Measurements from ENCODE around the gene SLC35D1. TPM values are rescaled to one million over a fixed set of nuclear protein-coding genes. Genes with fewer than 3 reads are reported as not detected.

The SLC35D1 gene
- total and polyA plus RNA-seq, 9 of the 15 experiments (the other 6 are each of a cell fraction or from before 2014, with no cell fraction given) = 2.3 to 10.4 (median 6.4) TPM

DNA sequence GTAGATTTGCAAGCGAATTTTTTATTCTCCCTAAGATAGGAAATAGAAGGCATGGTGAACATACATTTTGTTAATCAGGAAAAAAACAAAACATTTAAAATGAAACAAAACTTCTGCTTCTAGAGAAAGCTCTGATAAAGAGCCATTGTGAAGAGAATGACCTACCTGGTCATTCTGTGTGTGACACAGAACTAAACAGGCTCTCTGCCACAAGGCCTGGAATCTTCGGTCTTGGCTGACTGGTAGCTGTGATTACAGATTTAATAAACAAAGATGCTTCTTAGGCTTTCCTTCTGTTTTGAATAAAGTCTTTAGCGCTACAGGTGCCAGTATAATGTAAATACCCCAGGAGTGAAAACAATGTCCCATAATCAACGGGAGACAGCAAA is 22.1 kb downstream of the SLC35D1 start:
- H3K9me1 ChIP-seq (ENCODE audit: control insufficient read depth, insufficient read depth, low read length) = no peaks in the 10 kb centered on the region
- FAIRE-seq (no peak), DNase-seq (ENCODE audit: extremely low read depth in 1 of 4, low spot score in 3 of 4) (no peak), ATAC-seq (no peak)
- no peaks in the 10 kb centered on the region; the same call in 1 of the 2 replicates for H3K9me3 ChIP-seq (replicated peaks; ENCODE audit: control insufficient read depth, insufficient read depth, low read depth, low read length)
- 95% methylated on average over 4 of the region's 4 CpGs for WGBS (ENCODE audit: insufficient coverage, low coverage, missing lambda C conversion rate)
- ChIA-PET CTCF (ENCODE audit: low intra/inter-chr PET ratio) (no interaction called here), POLR2A (interaction anchor here (1.0 kb wide), 1 partner anchor 105 kb away, joined by 3 read pairs; no protein-coding TSS in a partner anchor)
- no TSS peak for BruUV-seq (replicated peaks)
- no peak overlapping the region for H3K27ac ChIP-seq (ENCODE audit: extremely low read depth, low read depth, low read length)
- H3K79me2 ChIP-seq (ENCODE audit: control insufficient read depth, insufficient read depth, low read length) = no peaks in the 10 kb centered on the region
- no peak overlapping the region for H3K4me3 ChIP-seq
- in situ Hi-C loops (cut with MboI) (no loop called here), intact Hi-C loops (cut with micrococcal nuclease) (no loop called here)
- no peak overlapping the region for H3K9ac ChIP-seq (ENCODE audit: insufficient read depth in 1 of 2, low read depth in 2 of 2, low read length in 2 of 2)
- H2AFZ ChIP-seq (ENCODE audit: low read depth, low read length) = no peak overlapping the region
- no peaks in the 10 kb centered on the region for H3K27me3 ChIP-seq (ENCODE audit: control insufficient read depth in 2 of 2, insufficient read depth in 2 of 2, low read length in 2 of 2)
- no peaks in the 10 kb centered on the region for H4K20me1 ChIP-seq (replicated peaks; ENCODE audit: control insufficient read depth, insufficient read depth, low read length)
- H3K4me2 ChIP-seq (ENCODE audit: insufficient read depth, low read length) = no peak overlapping the region
- H3K36me3 ChIP-seq (ENCODE audit: control insufficient read depth, insufficient read depth, low read length) = peaks cover 15% of the 10 kb centered on the region; the same call in 1 of the 3 replicates
- H3K4me1 ChIP-seq (replicated peaks in 1 of 2; ENCODE audit: control insufficient read depth in 2 of 2, insufficient read depth in 2 of 2, low read length in 2 of 2) = no peaks in the 10 kb centered on the region
- TF ChIP-seq, protein P1, sequence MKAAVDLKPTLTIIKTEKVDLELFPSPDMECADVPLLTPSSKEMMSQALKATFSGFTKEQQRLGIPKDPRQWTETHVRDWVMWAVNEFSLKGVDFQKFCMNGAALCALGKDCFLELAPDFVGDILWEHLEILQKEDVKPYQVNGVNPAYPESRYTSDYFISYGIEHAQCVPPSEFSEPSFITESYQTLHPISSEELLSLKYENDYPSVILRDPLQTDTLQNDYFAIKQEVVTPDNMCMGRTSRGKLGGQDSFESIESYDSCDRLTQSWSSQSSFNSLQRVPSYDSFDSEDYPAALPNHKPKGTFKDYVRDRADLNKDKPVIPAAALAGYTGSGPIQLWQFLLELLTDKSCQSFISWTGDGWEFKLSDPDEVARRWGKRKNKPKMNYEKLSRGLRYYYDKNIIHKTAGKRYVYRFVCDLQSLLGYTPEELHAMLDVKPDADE (conservative IDR thresholded peaks at IDR 0.05; ENCODE audit: control insufficient read depth, low read depth, low read length) = no peak
- TF ChIP-seq BACH1 (tag; IDR thresholded peaks at IDR 0.05) (no peak), DIDO1 (tag; IDR thresholded peaks at IDR 0.05; ENCODE audit: low read depth) (no peak), ZNF589 (CRISPR knock-in tag; IDR thresholded peaks at IDR 0.05; ENCODE audit: low read depth) (no peak), ERF (CRISPR knock-in tag; IDR thresholded peaks at IDR 0.05) (no peak), ZFPM2 (CRISPR knock-in tag; IDR thresholded peaks at IDR 0.05) (no peak), NCOA2 (IDR thresholded peaks at IDR 0.05; ENCODE audit: partially characterized antibody in 2 of 2) (no peak), SNRNP70 (optimal IDR thresholded peaks at IDR 0.05; ENCODE audit: low read depth, low read length) (no peak)
- TF ChIP-seq, protein P2, sequence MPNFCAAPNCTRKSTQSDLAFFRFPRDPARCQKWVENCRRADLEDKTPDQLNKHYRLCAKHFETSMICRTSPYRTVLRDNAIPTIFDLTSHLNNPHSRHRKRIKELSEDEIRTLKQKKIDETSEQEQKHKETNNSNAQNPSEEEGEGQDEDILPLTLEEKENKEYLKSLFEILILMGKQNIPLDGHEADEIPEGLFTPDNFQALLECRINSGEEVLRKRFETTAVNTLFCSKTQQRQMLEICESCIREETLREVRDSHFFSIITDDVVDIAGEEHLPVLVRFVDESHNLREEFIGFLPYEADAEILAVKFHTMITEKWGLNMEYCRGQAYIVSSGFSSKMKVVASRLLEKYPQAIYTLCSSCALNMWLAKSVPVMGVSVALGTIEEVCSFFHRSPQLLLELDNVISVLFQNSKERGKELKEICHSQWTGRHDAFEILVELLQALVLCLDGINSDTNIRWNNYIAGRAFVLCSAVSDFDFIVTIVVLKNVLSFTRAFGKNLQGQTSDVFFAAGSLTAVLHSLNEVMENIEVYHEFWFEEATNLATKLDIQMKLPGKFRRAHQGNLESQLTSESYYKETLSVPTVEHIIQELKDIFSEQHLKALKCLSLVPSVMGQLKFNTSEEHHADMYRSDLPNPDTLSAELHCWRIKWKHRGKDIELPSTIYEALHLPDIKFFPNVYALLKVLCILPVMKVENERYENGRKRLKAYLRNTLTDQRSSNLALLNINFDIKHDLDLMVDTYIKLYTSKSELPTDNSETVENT (CRISPR knock-in tag; IDR thresholded peaks at IDR 0.05) = no peak
- TF ChIP-seq, protein P3, sequence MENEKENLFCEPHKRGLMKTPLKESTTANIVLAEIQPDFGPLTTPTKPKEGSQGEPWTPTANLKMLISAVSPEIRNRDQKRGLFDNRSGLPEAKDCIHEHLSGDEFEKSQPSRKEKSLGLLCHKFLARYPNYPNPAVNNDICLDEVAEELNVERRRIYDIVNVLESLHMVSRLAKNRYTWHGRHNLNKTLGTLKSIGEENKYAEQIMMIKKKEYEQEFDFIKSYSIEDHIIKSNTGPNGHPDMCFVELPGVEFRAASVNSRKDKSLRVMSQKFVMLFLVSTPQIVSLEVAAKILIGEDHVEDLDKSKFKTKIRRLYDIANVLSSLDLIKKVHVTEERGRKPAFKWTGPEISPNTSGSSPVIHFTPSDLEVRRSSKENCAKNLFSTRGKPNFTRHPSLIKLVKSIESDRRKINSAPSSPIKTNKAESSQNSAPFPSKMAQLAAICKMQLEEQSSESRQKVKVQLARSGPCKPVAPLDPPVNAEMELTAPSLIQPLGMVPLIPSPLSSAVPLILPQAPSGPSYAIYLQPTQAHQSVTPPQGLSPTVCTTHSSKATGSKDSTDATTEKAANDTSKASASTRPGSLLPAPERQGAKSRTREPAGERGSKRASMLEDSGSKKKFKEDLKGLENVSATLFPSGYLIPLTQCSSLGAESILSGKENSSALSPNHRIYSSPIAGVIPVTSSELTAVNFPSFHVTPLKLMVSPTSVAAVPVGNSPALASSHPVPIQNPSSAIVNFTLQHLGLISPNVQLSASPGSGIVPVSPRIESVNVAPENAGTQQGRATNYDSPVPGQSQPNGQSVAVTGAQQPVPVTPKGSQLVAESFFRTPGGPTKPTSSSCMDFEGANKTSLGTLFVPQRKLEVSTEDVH (IDR thresholded peaks at IDR 0.05; ENCODE audit: low read depth, partially characterized antibody) = no peak
- TF ChIP-seq, protein P4, sequence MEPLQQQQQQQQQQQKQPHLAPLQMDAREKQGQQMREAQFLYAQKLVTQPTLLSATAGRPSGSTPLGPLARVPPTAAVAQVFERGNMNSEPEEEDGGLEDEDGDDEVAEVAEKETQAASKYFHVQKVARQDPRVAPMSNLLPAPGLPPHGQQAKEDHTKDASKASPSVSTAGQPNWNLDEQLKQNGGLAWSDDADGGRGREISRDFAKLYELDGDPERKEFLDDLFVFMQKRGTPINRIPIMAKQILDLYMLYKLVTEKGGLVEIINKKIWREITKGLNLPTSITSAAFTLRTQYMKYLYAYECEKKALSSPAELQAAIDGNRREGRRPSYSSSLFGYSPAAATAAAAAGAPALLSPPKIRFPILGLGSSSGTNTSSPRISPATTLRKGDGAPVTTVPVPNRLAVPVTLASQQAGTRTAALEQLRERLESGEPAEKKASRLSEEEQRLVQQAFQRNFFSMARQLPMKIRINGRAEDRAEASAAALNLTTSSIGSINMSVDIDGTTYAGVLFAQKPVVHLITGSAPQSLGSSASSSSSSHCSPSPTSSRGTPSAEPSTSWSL (CRISPR knock-in tag; IDR thresholded peaks at IDR 0.05; ENCODE audit: borderline replicate concordance) = no peak
